DMS 273 (cell line): ENCODE results near the gene PROB1.
A peak's percentile ranks its signal among the peaks of the same experiment; 100 is the strongest.
"Not testable (repeated sequence)": the region's sequence is repeated elsewhere in the genome, so short reads cannot be mapped to it uniquely, and the experiment has no call there.

Experiments
- DNase-seq: peaks from one replicate; lab custom pipeline; 2025; ENCODE audit not compliant: unreplicated experiment; lab: John Stamatoyannopoulos, UW

PROB1 gene

GRCh38 chr5:139393497-139394122 is 1.3 kb downstream of the PROB1 start:
- DNase-seq: no peak

GRCh38 chr5:139392678-139393496 is 2.0 kb downstream of the PROB1 start:
- DNase-seq: peak; percentile 77

- DNase-seq: no peak
These were observed 2.6 kb downstream of the PROB1 start for GRCh38 chr5:139392324-139392677.

- DNase-seq: no peak
These were observed 3.2 kb downstream of the PROB1 start for GRCh38 chr5:139391570-139392323.

GRCh38 chr5:139390639-139391569 is 4.0 kb downstream of the PROB1 start:
- DNase-seq: no peak

GRCh38 chr5:139389701-139390638 is 4.9 kb downstream of the PROB1 start, which contains the start of gene MZB1:
TSS of gene MZB1 (minus strand) at chr5:139389913. CDS start at chr5:139389856, 57 bp downstream.
- DNase-seq: no peak

- DNase-seq: peak; percentile 38
These were observed 6.6 kb downstream of the PROB1 start for GRCh38 chr5:139388198-139388821.

GRCh38 chr5:139387611-139388197 is 7.2 kb downstream of the PROB1 start:
- no peak for DNase-seq

GRCh38 chr5:139386956-139387355 is 7.9 kb downstream of the PROB1 start:
- not testable (repeated sequence) for DNase-seq

GRCh38 chr5:139386050-139386438 is 8.9 kb downstream of the PROB1 start:
- DNase-seq: no peak

GRCh38 chr5:139385061-139386049 is 9.5 kb downstream of the PROB1 start:
- DNase-seq: no peak

GRCh38 chr5:139384591-139385051 is 10.3 kb downstream of the PROB1 start:
- DNase-seq: no peak

- DNase-seq: no peak
These were observed 10.8 kb downstream of the PROB1 start for GRCh38 chr5:139383993-139384590.

GRCh38 chr5:139383275-139383992 is 11.5 kb downstream of the PROB1 start, which contains the start of gene SLC23A1:
TSS of gene SLC23A1 (minus strand) at chr5:139383297. CDS start at chr5:139383253, 44 bp downstream.
- DNase-seq: peak; percentile 77

GRCh38 chr5:139382807-139383206 is 12.1 kb downstream of the PROB1 start:
- no peak for DNase-seq
